HepG2 (cell line): Measurements from ENCODE around the gene MAPK8IP3.

Experiments used
- FOSL2 ChIP-seq: sonication (generic); formaldehyde crosslinking; IDR thresholded peaks from 2 replicates; pipeline ENCODE4 v1.4.0; 2020; ENCODE audit warnings: missing genetic modification reagents
- HDAC6 ChIP-seq: fragments of 200-600 bp; sonication (generic); IDR thresholded peaks from 2 replicates; pipeline ENCODE4 v1.7.0; 2017; ENCODE audit warnings: mild to moderate bottlenecking, antibody characterized with exemption, low read length, low read depth
- HNRNPUL1 ChIP-seq: fragments of 200-400 bp; formaldehyde crosslinking; IDR thresholded peaks from 2 replicates; pipeline ENCODE4 v1.6.1; 2017; ENCODE audit warnings: low read depth, mild to moderate bottlenecking, low read length, moderate library complexity
- MAFK ChIP-seq, 2 experiments: IDR thresholded peaks in 1 of 2; conservative IDR thresholded peaks in 1 of 2; 2 replicates each; pipeline ENCODE4 v1.6.1; 2011; ENCODE audit warnings: improper control_type of control experiment in 2 of 2, low read length in 2 of 2
- PRDM15 ChIP-seq: sonication (generic); formaldehyde crosslinking; IDR thresholded peaks from 2 replicates; pipeline ENCODE4 v1.4.0; 2020; ENCODE audit warnings: missing genetic modification reagents
- SALL1 ChIP-seq: sonication (generic); formaldehyde crosslinking; IDR thresholded peaks from 2 replicates; pipeline ENCODE4 v1.8.0; 2022; ENCODE audit warnings: mild to moderate bottlenecking, missing genetic modification reagents
- ZNF562 ChIP-seq: sonication (generic); formaldehyde crosslinking; IDR thresholded peaks from 2 replicates; pipeline ENCODE4 v1.8.0; 2022; ENCODE audit warnings: missing genetic modification reagents, borderline replicate concordance
- ZNF841 ChIP-seq: sonication (generic); formaldehyde crosslinking; IDR thresholded peaks from 2 replicates; pipeline ENCODE4 v1.8.1; 2023; ENCODE audit warnings: missing genetic modification reagents, borderline replicate concordance
- TF ChIP-seq, protein P1 (sequence below): sonication (generic); formaldehyde crosslinking; IDR thresholded peaks from 2 replicates; pipeline ENCODE4 v1.5.0; 2020; ENCODE audit warnings: mild to moderate bottlenecking, missing genetic modification reagents, moderate library complexity
- TF ChIP-seq, protein P2 (sequence below): IDR thresholded peaks from 2 replicates; pipeline ENCODE4 v1.6.1; 2012; ENCODE audit warnings: inconsistent platforms

GRCh38 chr16:1759511-1759910, 53.5 kb downstream of the MAPK8IP3 start:
- TF ChIP-seq FOSL2 (CRISPR knock-in tag) (no peak), HDAC6 (no peak), SALL1 (CRISPR knock-in tag) (no peak), HNRNPUL1 (no peak), PRDM15 (CRISPR knock-in tag) (no peak), ZNF841 (CRISPR knock-in tag) (no peak), MAFK (conservative IDR thresholded peaks at IDR 0.05 in 1 of 2, IDR thresholded peaks at IDR 0.05 in 1 of 2; ENCODE audit: low read length in 2 of 2) (no peak), ZNF562 (no peak)
- TF ChIP-seq, protein P1, sequence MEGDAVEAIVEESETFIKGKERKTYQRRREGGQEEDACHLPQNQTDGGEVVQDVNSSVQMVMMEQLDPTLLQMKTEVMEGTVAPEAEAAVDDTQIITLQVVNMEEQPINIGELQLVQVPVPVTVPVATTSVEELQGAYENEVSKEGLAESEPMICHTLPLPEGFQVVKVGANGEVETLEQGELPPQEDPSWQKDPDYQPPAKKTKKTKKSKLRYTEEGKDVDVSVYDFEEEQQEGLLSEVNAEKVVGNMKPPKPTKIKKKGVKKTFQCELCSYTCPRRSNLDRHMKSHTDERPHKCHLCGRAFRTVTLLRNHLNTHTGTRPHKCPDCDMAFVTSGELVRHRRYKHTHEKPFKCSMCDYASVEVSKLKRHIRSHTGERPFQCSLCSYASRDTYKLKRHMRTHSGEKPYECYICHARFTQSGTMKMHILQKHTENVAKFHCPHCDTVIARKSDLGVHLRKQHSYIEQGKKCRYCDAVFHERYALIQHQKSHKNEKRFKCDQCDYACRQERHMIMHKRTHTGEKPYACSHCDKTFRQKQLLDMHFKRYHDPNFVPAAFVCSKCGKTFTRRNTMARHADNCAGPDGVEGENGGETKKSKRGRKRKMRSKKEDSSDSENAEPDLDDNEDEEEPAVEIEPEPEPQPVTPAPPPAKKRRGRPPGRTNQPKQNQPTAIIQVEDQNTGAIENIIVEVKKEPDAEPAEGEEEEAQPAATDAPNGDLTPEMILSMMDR (CRISPR knock-in tag), result no peak
- TF ChIP-seq, protein P2, sequence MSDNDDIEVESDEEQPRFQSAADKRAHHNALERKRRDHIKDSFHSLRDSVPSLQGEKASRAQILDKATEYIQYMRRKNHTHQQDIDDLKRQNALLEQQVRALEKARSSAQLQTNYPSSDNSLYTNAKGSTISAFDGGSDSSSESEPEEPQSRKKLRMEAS, result no peak
